ENCODE data around the gene PDLIM1. TPM values are rescaled to one million over a fixed set of nuclear protein-coding genes. Genes with fewer than 3 reads are reported as not detected.

The PDLIM1 gene
- polyA plus RNA-seq, 3 donors, result 1.9 to 5.2 (median 4.8) TPM

DNA sequence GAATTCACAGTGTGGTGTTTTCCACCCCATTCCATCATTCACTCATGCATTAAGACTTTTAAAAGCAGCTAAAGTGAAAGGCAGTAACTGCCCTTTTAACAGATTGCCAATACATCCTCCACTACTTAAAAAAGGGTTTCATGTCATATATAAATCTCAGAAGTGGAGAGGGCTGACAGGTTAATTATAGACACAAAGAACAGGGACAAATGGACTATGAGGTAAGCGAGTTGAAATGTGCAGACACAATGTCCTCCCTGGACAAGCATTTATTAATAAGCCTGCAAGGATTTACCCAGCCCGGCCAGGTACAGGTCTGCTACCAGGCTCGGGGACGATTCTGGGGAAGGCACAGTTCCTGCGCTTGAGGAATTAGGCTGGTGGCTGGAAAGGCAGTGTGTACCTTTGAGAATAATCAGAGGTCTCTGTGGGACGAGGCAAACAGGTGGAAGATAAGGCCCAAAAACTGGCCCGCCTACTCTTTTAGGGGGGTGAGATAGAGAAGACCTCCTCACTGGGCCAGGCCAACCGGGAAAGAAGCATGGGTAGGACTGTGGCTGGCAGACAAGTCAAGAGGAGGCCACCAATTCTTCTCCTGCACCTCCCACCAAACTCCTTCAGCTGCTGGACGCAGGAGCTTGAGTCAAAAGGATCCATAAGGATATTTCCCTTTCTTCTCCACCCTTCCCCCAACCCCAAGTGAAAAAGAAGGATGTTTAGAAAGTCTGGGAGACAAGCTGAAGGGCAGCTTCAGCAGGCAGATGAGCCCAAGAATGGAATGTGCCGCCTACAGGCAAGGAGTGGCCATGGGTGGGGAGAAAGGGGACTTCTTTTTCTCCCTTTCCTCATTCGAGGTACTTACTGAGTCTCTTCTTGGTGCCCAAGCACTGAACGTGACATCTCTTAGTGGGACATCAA, 1.5 kb downstream of the PDLIM1 start:
- Mint-ChIP-seq H3K27ac (peak overlapping the region in 2 of 7 donors; percentile 20 to 42), H3K27me3 (ENCODE audit: low read depth in 3 of 3) (peaks cover 36 to 45% (median 43%) of the 10 kb centered on the region in 3 donors), H3K9me3 (peaks cover 0 to 11% (median 2%) of the 10 kb centered on the region in 7 donors), H3K4me1 (peaks cover 21% of the 10 kb centered on the region), H3K36me3 (peaks cover 7 to 8% of the 10 kb centered on the region in 2 donors), H3K4me3 (peak overlapping the region; percentile 81 to 94)
- Histone ChIP-seq H4K20me1 (ENCODE audit: insufficient read depth, low read length) (no peaks in the 10 kb centered on the region), H3K4me2 (replicated peaks; ENCODE audit: extremely low read depth, low read length, poor library complexity, severe bottlenecking) (peak overlapping the region; percentile 94), H3K4me1 (ENCODE audit: control insufficient read depth in 1 of 2, insufficient read depth in 2 of 2, low read length in 2 of 2) (peaks cover 10 to 15% of the 10 kb centered on the region in 2 donors), H3K27ac (ENCODE audit: low read depth in 1 of 2, low read length in 2 of 2) (no peak overlapping the region), H3K36me3 (replicated peaks in 1 of 2; ENCODE audit: control insufficient read depth in 1 of 2, insufficient read depth in 2 of 2, low read length in 2 of 2) (no peaks in the 10 kb centered on the region), H3K4me3 (replicated peaks in 1 of 3; ENCODE audit: low read depth in 2 of 3, low read length in 3 of 3) (no peak overlapping the region), H3K27me3 (ENCODE audit: control insufficient read depth in 2 of 2, insufficient read depth in 2 of 2, low read length in 2 of 2) (peaks cover 12 to 48% of the 10 kb centered on the region in 2 donors), H3K9me3 (replicated peaks in 1 of 2; ENCODE audit: control insufficient read depth in 1 of 2, insufficient read depth in 1 of 2, low read length in 2 of 2) (no peaks in the 10 kb centered on the region), H3K79me2 (ENCODE audit: insufficient read depth, low read length) (no peaks in the 10 kb centered on the region), H3K9ac (ENCODE audit: insufficient read depth, low read length, poor library complexity, severe bottlenecking) (no peak overlapping the region), H2AFZ (ENCODE audit: insufficient read depth, low read depth, low read length, poor library complexity, severe bottlenecking) (no peak overlapping the region)
- 93% methylated on average over 5 of the region's 12 CpGs for WGBS (ENCODE audit: insufficient coverage)
- no peak for DNase-seq
- TF ChIP-seq, protein P1, sequence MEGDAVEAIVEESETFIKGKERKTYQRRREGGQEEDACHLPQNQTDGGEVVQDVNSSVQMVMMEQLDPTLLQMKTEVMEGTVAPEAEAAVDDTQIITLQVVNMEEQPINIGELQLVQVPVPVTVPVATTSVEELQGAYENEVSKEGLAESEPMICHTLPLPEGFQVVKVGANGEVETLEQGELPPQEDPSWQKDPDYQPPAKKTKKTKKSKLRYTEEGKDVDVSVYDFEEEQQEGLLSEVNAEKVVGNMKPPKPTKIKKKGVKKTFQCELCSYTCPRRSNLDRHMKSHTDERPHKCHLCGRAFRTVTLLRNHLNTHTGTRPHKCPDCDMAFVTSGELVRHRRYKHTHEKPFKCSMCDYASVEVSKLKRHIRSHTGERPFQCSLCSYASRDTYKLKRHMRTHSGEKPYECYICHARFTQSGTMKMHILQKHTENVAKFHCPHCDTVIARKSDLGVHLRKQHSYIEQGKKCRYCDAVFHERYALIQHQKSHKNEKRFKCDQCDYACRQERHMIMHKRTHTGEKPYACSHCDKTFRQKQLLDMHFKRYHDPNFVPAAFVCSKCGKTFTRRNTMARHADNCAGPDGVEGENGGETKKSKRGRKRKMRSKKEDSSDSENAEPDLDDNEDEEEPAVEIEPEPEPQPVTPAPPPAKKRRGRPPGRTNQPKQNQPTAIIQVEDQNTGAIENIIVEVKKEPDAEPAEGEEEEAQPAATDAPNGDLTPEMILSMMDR (IDR thresholded peaks at IDR 0.05), result no peak
- intact Hi-C loops (cut with micrococcal nuclease), result no loop called here

- TF ChIP-seq, protein P1 (IDR thresholded peaks at IDR 0.05), result no peak
- H3K27me3 ChIP-seq (ENCODE audit: control insufficient read depth in 2 of 2, insufficient read depth in 2 of 2, low read length in 2 of 2), result peaks cover 12 to 44% of the 10 kb centered on the region in 2 donors
- Mint-ChIP-seq H3K27me3 (ENCODE audit: low read depth in 3 of 3) (peaks cover 35 to 42% (median 39%) of the 10 kb centered on the region in 3 donors), H3K27ac (no peak overlapping the region), H3K4me3 (peak overlapping the region in 1 of 2 donors; percentile 21), H3K9me3 (peaks cover 0 to 11% (median 2%) of the 10 kb centered on the region in 7 donors), H3K4me1 (peaks cover 21% of the 10 kb centered on the region), H3K36me3 (peaks cover 7 to 8% of the 10 kb centered on the region in 2 donors)
- no peaks in the 10 kb centered on the region for H3K36me3 ChIP-seq (replicated peaks in 1 of 2; ENCODE audit: control insufficient read depth in 1 of 2, insufficient read depth in 2 of 2, low read length in 2 of 2)
- no peaks in the 10 kb centered on the region for H3K79me2 ChIP-seq (ENCODE audit: insufficient read depth, low read length)
- no peak overlapping the region for H3K4me2 ChIP-seq (replicated peaks; ENCODE audit: extremely low read depth, low read length, poor library complexity, severe bottlenecking)
- no peak for DNase-seq
- no peaks in the 10 kb centered on the region for H4K20me1 ChIP-seq (ENCODE audit: insufficient read depth, low read length)
- no peak overlapping the region for H3K9ac ChIP-seq (ENCODE audit: insufficient read depth, low read length, poor library complexity, severe bottlenecking)
- intact Hi-C loops (cut with micrococcal nuclease), result no loop called here
- peaks cover 10 to 15% of the 10 kb centered on the region in 2 donors for H3K4me1 ChIP-seq (ENCODE audit: control insufficient read depth in 1 of 2, insufficient read depth in 2 of 2, low read length in 2 of 2)
- no peak overlapping the region for H3K4me3 ChIP-seq (replicated peaks in 1 of 3; ENCODE audit: low read depth in 2 of 3, low read length in 3 of 3)
- H2AFZ ChIP-seq (ENCODE audit: insufficient read depth, low read depth, low read length, poor library complexity, severe bottlenecking), result no peak overlapping the region
- no peaks in the 10 kb centered on the region for H3K9me3 ChIP-seq (replicated peaks in 1 of 2; ENCODE audit: control insufficient read depth in 1 of 2, insufficient read depth in 1 of 2, low read length in 2 of 2)
- no peak overlapping the region for H3K27ac ChIP-seq (ENCODE audit: low read depth in 1 of 2, low read length in 2 of 2)
- 100% methylated on average over 1 of the region's 1 CpG for WGBS (ENCODE audit: insufficient coverage)
Measured at GRCh38 chr10:95288303-95288702, 2.5 kb downstream of the PDLIM1 start.

Measured in CD14-positive monocyte (primary cell).